Natural killer cell treated with Interleukin-12 subunit alpha and Interleukin-12 subunit beta and Interleukin-15 and Interleukin-18, amount 100 ng/mL, for 72 hours (primary cell): Measurements from ENCODE around the gene GAS6. TPM values are rescaled to one million over a fixed set of nuclear protein-coding genes. Genes with fewer than 3 reads are reported as not detected.

Experiments
- ATAC-seq, 2 donors: fragments of 150-1000 bp; cut with Tn5 transposase in 1 of 2; sonication (Bioruptor Pico), chemical (Tn5 transposase) in 1 of 2; 2 replicates each; pipeline ENCODE4 v1.10.0; 2021
- DNase-seq: peaks from one replicate; pipeline ENCODE4 v3.0.0; 2022; ENCODE audit warnings: low spot score
- H3K27ac Mint-ChIP-seq, 2 donors: 1 replicate in 1 of 2; 2 replicates in 1 of 2; pipeline ENCODE4 v1.8.0; 2022; ENCODE audit warnings: mixed read lengths in 2 of 2, mild to moderate bottlenecking in 1 of 2, moderate library complexity in 1 of 2
- H3K27me3 Mint-ChIP-seq, 2 donors: 1 replicate in 1 of 2; 2 replicates in 1 of 2; pipeline ENCODE4 v1.8.0; 2022; ENCODE audit warnings: mixed read lengths in 2 of 2
- H3K36me3 Mint-ChIP-seq: one replicate; pipeline ENCODE4 v1.8.0; 2022; ENCODE audit warnings: mixed read lengths
- H3K4me1 Mint-ChIP-seq, 2 donors: 1 replicate in 1 of 2; 2 replicates in 1 of 2; pipeline ENCODE4 v1.8.0; 2022; ENCODE audit warnings: low read depth in 2 of 2, mixed read lengths in 2 of 2, mild to moderate bottlenecking in 1 of 2
- H3K4me3 Mint-ChIP-seq: one replicate; pipeline ENCODE4 v1.8.0; 2022; ENCODE audit warnings: mixed read lengths
- H3K9me3 Mint-ChIP-seq: 2 replicates; pipeline ENCODE4 v1.8.0; 2022; ENCODE audit warnings: mixed read lengths
- total RNA-seq, 2 donors: library from RNA; stranded (reverse); gene quantifications; one replicate each; pipeline ENCODE4 v1.2.3, GENCODE V29; 2022

Gene GAS6
- total RNA-seq, 2 donors from 2014 or later, result 0.45 TPM; not detected in 1

DNA sequence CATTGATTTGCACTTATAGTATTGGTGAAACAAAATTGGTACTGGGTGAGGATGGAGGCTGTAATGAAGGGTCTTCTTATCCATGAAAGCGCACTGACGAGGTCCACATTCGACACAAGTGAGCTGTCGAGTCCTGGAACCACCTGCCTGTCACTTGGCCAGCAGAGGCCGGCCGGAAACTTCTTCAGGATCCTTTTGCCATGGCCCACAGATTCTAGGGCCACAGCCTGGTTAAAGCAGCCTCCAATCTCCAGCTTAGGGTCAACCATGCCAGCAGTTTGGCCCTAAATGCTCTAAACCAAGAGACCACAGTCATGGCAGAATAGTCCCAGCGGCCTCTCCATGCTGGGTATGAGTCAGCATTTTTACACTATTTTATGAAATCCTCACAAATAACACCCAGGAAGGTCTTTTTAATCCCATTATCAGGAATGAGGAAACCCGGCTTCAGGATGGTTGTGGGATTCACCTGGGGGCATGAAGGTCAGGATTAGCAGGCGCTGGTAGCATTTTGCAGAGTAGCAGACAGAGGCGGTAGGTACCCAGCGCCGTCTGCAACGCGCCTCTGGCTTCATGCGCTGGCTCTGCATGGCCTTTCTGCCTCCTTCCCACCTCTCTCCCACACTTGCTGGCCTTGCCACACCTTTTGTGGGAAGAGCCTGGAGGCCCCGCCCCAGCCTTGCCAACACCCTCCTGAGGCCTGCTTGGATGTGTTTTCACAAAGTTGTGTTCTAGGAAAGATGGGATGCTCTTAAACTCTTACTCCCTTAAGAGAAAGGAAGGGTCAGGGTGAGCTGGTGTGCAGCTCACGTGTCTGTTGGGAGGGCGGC lies 15.2 kb downstream of the GAS6 start:
- DNase-seq (no peak), ATAC-seq (no peak)
- no peak overlapping the region for H3K4me3 Mint-ChIP-seq
- peaks cover 3 to 8% of the 10 kb centered on the region in 2 donors for H3K4me1 Mint-ChIP-seq
- no peak overlapping the region for H3K27ac Mint-ChIP-seq
- no peaks in the 10 kb centered on the region for H3K36me3 Mint-ChIP-seq
- H3K27me3 Mint-ChIP-seq, result peaks cover 0 to 6% of the 10 kb centered on the region in 2 donors
- H3K9me3 Mint-ChIP-seq, result no peaks in the 10 kb centered on the region

- Mint-ChIP-seq H3K27ac (no peak overlapping the region), H3K27me3 (peaks cover 0 to 7% of the 10 kb centered on the region in 2 donors), H3K4me1 (peaks cover 3 to 8% of the 10 kb centered on the region in 2 donors), H3K4me3 (no peak overlapping the region), H3K9me3 (no peaks in the 10 kb centered on the region), H3K36me3 (no peaks in the 10 kb centered on the region)
- DNase-seq, result no peak
- ATAC-seq, result no peak
These were observed 15.9 kb downstream of the GAS6 start for GRCh38 chr13:113848020-113848419.

- no peaks in the 10 kb centered on the region for H3K36me3 Mint-ChIP-seq
- ATAC-seq, result no peak
- H3K27me3 Mint-ChIP-seq, result peaks cover 0 to 7% of the 10 kb centered on the region in 2 donors
- H3K4me3 Mint-ChIP-seq, result no peak overlapping the region
- DNase-seq, result no peak
- H3K9me3 Mint-ChIP-seq, result no peaks in the 10 kb centered on the region
- peaks cover 9 to 12% of the 10 kb centered on the region in 2 donors for H3K4me1 Mint-ChIP-seq
- no peak overlapping the region for H3K27ac Mint-ChIP-seq
These were observed 17.1 kb downstream of the GAS6 start for GRCh38 chr13:113846636-113847318.

- no peaks in the 10 kb centered on the region for H3K9me3 Mint-ChIP-seq
- no peaks in the 10 kb centered on the region for H3K36me3 Mint-ChIP-seq
- DNase-seq (no peak), ATAC-seq (peak in 1 of 2 donors; percentile 43)
- peaks cover 0 to 7% of the 10 kb centered on the region in 2 donors for H3K27me3 Mint-ChIP-seq
- H3K4me3 Mint-ChIP-seq, result peak overlapping the region; percentile 32
- no peak overlapping the region for H3K27ac Mint-ChIP-seq
- peaks cover 16 to 17% of the 10 kb centered on the region in 2 donors for H3K4me1 Mint-ChIP-seq
These were observed 17.9 kb downstream of the GAS6 start for GRCh38 chr13:113845723-113846635.

DNA sequence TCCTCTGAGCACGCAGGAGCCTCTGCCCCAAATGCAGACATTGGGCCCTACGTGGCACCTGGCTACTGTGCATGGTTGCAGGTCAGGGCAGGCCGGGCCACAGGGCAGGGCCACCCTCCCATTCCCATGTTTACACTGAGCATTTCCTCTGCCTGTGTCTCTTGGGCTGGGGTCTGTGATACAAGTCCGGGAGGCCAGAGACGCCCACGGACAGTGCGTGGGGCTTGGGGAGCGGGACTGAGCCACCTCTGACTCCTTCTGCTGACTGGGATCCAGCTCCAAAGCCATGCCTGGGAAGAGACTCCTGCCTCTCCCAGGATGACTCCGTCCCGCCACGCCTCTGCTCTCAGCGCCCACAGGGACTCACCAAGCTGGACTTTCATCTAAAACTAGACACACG lies 18.8 kb downstream of the GAS6 start:
- Mint-ChIP-seq H3K9me3 (no peaks in the 10 kb centered on the region), H3K4me3 (no peak overlapping the region), H3K4me1 (peaks cover 16 to 17% of the 10 kb centered on the region in 2 donors), H3K36me3 (no peaks in the 10 kb centered on the region), H3K27ac (no peak overlapping the region), H3K27me3 (peaks cover 0 to 7% of the 10 kb centered on the region in 2 donors)
- no peak for ATAC-seq
- no peak for DNase-seq

GRCh38 chr13:113843864-113844556 lies 19.9 kb downstream of the GAS6 start:
- H3K36me3 Mint-ChIP-seq, result no peaks in the 10 kb centered on the region
- peaks cover 0 to 7% of the 10 kb centered on the region in 2 donors for H3K27me3 Mint-ChIP-seq
- H3K9me3 Mint-ChIP-seq, result no peaks in the 10 kb centered on the region
- no peak overlapping the region for H3K27ac Mint-ChIP-seq
- H3K4me3 Mint-ChIP-seq, result no peak overlapping the region
- H3K4me1 Mint-ChIP-seq, result peaks cover 16 to 17% of the 10 kb centered on the region in 2 donors
- DNase-seq (peak; percentile 20), ATAC-seq (no peak)

GRCh38 chr13:113843063-113843654 lies 20.7 kb downstream of the GAS6 start:
- Mint-ChIP-seq H3K27me3 (peaks cover 0 to 7% of the 10 kb centered on the region in 2 donors), H3K4me1 (peaks cover 16 to 17% of the 10 kb centered on the region in 2 donors)

GRCh38 chr13:113842336-113843062 lies 21.4 kb downstream of the GAS6 start:
- H3K36me3 Mint-ChIP-seq, result no peaks in the 10 kb centered on the region
- peaks cover 16 to 21% of the 10 kb centered on the region in 2 donors for H3K4me1 Mint-ChIP-seq
- H3K4me3 Mint-ChIP-seq, result no peak overlapping the region
- peaks cover 0 to 7% of the 10 kb centered on the region in 2 donors for H3K27me3 Mint-ChIP-seq
- DNase-seq (no peak), ATAC-seq (no peak)
- H3K27ac Mint-ChIP-seq, result no peak overlapping the region
- no peaks in the 10 kb centered on the region for H3K9me3 Mint-ChIP-seq

More at GRCh38 chr13:113843063-113843654, 20.7 kb downstream of the GAS6 start:
- no peak overlapping the region for H3K4me3 Mint-ChIP-seq
- no peak overlapping the region for H3K27ac Mint-ChIP-seq
- no peaks in the 10 kb centered on the region for H3K9me3 Mint-ChIP-seq
- no peak for ATAC-seq
- no peaks in the 10 kb centered on the region for H3K36me3 Mint-ChIP-seq
- DNase-seq, result no peak

- no peak overlapping the region for H3K27ac Mint-ChIP-seq
These were observed 22.6 kb downstream of the GAS6 start for GRCh38 chr13:113841353-113841650.

GRCh38 chr13:113840541-113841352 lies 23.1 kb downstream of the GAS6 start:
- DNase-seq (no peak), ATAC-seq (no peak)
- Mint-ChIP-seq H3K27me3 (peaks cover 0 to 7% of the 10 kb centered on the region in 2 donors), H3K4me3 (peak overlapping the region; percentile 50), H3K4me1 (peaks cover 16 to 23% of the 10 kb centered on the region in 2 donors), H3K27ac (no peak overlapping the region), H3K36me3 (no peaks in the 10 kb centered on the region), H3K9me3 (no peaks in the 10 kb centered on the region)

More at GRCh38 chr13:113841353-113841650, 22.6 kb downstream of the GAS6 start:
- Mint-ChIP-seq H3K4me3 (peak overlapping the region; percentile 50), H3K4me1 (peaks cover 16 to 26% of the 10 kb centered on the region in 2 donors), H3K9me3 (no peaks in the 10 kb centered on the region), H3K36me3 (no peaks in the 10 kb centered on the region), H3K27me3 (peaks cover 0 to 7% of the 10 kb centered on the region in 2 donors)
- no peak for ATAC-seq
- no peak for DNase-seq

- Mint-ChIP-seq H3K27ac (no peak overlapping the region), H3K27me3 (peaks cover 0 to 7% of the 10 kb centered on the region in 2 donors), H3K36me3 (no peaks in the 10 kb centered on the region), H3K4me3 (no peak overlapping the region), H3K4me1 (peaks cover 16 to 21% of the 10 kb centered on the region in 2 donors), H3K9me3 (no peaks in the 10 kb centered on the region)
- ATAC-seq, result no peak
- no peak for DNase-seq
These were observed 24.2 kb downstream of the GAS6 start for GRCh38 chr13:113839536-113840204.
